Astrocyte (in vitro differentiated cells and primary cell): Measurements from ENCODE around the gene PATJ. TPM values are rescaled to one million over a fixed set of nuclear protein-coding genes. Genes with fewer than 3 reads are reported as not detected.

Experiments used
- DNase-seq: peaks from one replicate; pipeline ENCODE4 v3.0.0-alpha.2; 2010; ENCODE audit warnings: low read depth
- FAIRE-seq: peaks from 2 replicates; lab custom pipeline; 2011; peaks lifted over from hg19 to GRCh38; lab: Jason Lieb, UNC
- H2AFZ ChIP-seq: 2 replicates; pipeline ENCODE4 v1.6.0; 2012; ENCODE audit warnings: low read depth, low read length, inconsistent platforms
- H3K27ac ChIP-seq: 2 replicates; pipeline ENCODE4 v1.5.1; 2011; ENCODE audit warnings: low read depth, low read length, inconsistent platforms
- H3K27me3 ChIP-seq: 2 replicates; pipeline ENCODE4 v1.6.0; 2011; ENCODE audit warnings: low read length, inconsistent platforms; ENCODE audit not compliant: insufficient read depth
- H3K36me3 ChIP-seq: 2 replicates; pipeline ENCODE4 v1.5.1; 2011; ENCODE audit warnings: low read length, inconsistent platforms; ENCODE audit not compliant: insufficient read depth
- H3K4me1 ChIP-seq: 2 replicates; pipeline ENCODE4 v1.5.1; 2011; ENCODE audit warnings: low read length, inconsistent platforms; ENCODE audit not compliant: insufficient read depth
- H3K4me2 ChIP-seq: 2 replicates; pipeline ENCODE4 v1.6.0; 2012; ENCODE audit warnings: low read length, inconsistent platforms
- H3K4me3 ChIP-seq: 2 replicates; pipeline ENCODE4 v1.5.1; 2011; ENCODE audit warnings: low read depth, mild to moderate bottlenecking, low read length, inconsistent platforms; ENCODE audit not compliant: insufficient read depth
- H3K79me2 ChIP-seq: 2 replicates; pipeline ENCODE4 v1.6.0; 2012; ENCODE audit warnings: mild to moderate bottlenecking, low read length, inconsistent platforms; ENCODE audit not compliant: insufficient read depth
- H3K9ac ChIP-seq: 2 replicates; pipeline ENCODE4 v1.6.0; 2012; ENCODE audit warnings: mild to moderate bottlenecking, low read length, inconsistent platforms
- H3K9me3 ChIP-seq: 2 replicates; pipeline ENCODE4 v1.5.1; 2012; ENCODE audit warnings: low read depth, mild to moderate bottlenecking, low read length, inconsistent platforms; ENCODE audit not compliant: insufficient read depth
- H4K20me1 ChIP-seq: 2 replicates; pipeline ENCODE4 v1.6.0; 2012; ENCODE audit warnings: low read length, inconsistent platforms; ENCODE audit not compliant: insufficient read depth
- H3K27ac Mint-ChIP-seq: one replicate; pipeline ENCODE4 v1.8.0; 2021; ENCODE audit warnings: mild to moderate bottlenecking, mixed read lengths; ENCODE audit not compliant: unreplicated experiment
- H3K27me3 Mint-ChIP-seq: one replicate; pipeline ENCODE4 v1.8.0; 2021; ENCODE audit warnings: low read depth, mixed read lengths; ENCODE audit not compliant: unreplicated experiment
- H3K36me3 Mint-ChIP-seq: one replicate; pipeline ENCODE4 v1.8.0; 2021; ENCODE audit warnings: low read depth, mixed read lengths; ENCODE audit not compliant: unreplicated experiment
- H3K4me1 Mint-ChIP-seq: one replicate; pipeline ENCODE4 v1.8.0; 2021; ENCODE audit warnings: low read depth, mixed read lengths; ENCODE audit not compliant: unreplicated experiment
- H3K4me3 Mint-ChIP-seq: one replicate; pipeline ENCODE4 v1.8.0; 2021; ENCODE audit warnings: mild to moderate bottlenecking, moderate library complexity, mixed read lengths; ENCODE audit not compliant: unreplicated experiment
- H3K9me3 Mint-ChIP-seq: one replicate; pipeline ENCODE4 v1.8.0; 2021; ENCODE audit warnings: mild to moderate bottlenecking, mixed read lengths; ENCODE audit not compliant: unreplicated experiment
- EZH2 ChIP-seq: IDR thresholded peaks from 2 replicates; pipeline ENCODE4 v1.6.1; 2012; ENCODE audit warnings: mild to moderate bottlenecking, low read length, inconsistent platforms; ENCODE audit not compliant: insufficient read depth
- total RNA-seq: library from RNA; stranded (reverse); gene quantifications from 2 replicates; pipeline ENCODE4 v1.2.1, GENCODE V29; 2021
- TF ChIP-seq, protein P1 (sequence below): IDR thresholded peaks from 2 replicates; pipeline ENCODE4 v1.5.1; 2011; ENCODE audit warnings: low read depth, mild to moderate bottlenecking, inconsistent platforms, low read length, moderate library complexity; ENCODE audit not compliant: insufficient read depth

Gene PATJ
- total RNA-seq, 1 donor from 2014 or later: 11.0 TPM

DNA sequence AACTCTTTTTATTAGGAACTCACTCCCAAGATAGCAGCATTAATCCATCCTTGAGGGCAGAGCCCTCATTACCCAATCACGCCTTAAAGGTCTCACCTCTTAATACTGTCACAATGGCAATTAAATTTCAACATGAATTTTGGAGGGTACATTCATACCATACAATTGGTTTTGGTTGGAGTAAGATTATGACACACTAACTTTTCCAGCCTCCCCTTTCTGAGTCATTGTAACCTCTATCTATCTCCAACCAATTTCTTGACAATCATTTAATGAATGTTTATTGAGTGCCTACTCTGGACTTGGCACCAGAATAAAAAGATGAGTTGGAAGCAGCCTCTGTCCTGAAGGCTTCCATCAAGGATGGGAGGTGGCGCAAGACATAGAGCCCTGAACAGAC lies 358.2 kb downstream of the PATJ start:
- no peak overlapping the region for H3K4me3 ChIP-seq
- Mint-ChIP-seq H3K27ac (no peak overlapping the region), H3K4me1 (no peaks in the 10 kb centered on the region), H3K9me3 (no peaks in the 10 kb centered on the region), H3K36me3 (no peaks in the 10 kb centered on the region), H3K27me3 (no peaks in the 10 kb centered on the region), H3K4me3 (no peak overlapping the region)
- H3K9ac ChIP-seq: no peak overlapping the region
- H4K20me1 ChIP-seq: no peaks in the 10 kb centered on the region
- TF ChIP-seq, protein P1, sequence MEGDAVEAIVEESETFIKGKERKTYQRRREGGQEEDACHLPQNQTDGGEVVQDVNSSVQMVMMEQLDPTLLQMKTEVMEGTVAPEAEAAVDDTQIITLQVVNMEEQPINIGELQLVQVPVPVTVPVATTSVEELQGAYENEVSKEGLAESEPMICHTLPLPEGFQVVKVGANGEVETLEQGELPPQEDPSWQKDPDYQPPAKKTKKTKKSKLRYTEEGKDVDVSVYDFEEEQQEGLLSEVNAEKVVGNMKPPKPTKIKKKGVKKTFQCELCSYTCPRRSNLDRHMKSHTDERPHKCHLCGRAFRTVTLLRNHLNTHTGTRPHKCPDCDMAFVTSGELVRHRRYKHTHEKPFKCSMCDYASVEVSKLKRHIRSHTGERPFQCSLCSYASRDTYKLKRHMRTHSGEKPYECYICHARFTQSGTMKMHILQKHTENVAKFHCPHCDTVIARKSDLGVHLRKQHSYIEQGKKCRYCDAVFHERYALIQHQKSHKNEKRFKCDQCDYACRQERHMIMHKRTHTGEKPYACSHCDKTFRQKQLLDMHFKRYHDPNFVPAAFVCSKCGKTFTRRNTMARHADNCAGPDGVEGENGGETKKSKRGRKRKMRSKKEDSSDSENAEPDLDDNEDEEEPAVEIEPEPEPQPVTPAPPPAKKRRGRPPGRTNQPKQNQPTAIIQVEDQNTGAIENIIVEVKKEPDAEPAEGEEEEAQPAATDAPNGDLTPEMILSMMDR: no peak
- no peak for TF ChIP-seq EZH2
- H3K27me3 ChIP-seq: no peaks in the 10 kb centered on the region
- no peak overlapping the region for H2AFZ ChIP-seq
- FAIRE-seq (no peak), DNase-seq (no peak)
- H3K4me2 ChIP-seq: no peak overlapping the region
- no peaks in the 10 kb centered on the region for H3K9me3 ChIP-seq
- H3K79me2 ChIP-seq: no peaks in the 10 kb centered on the region
- no peaks in the 10 kb centered on the region for H3K36me3 ChIP-seq
- H3K27ac ChIP-seq: no peak overlapping the region
- no peaks in the 10 kb centered on the region for H3K4me1 ChIP-seq

- Histone ChIP-seq H3K27ac (no peak overlapping the region), H3K9me3 (no peaks in the 10 kb centered on the region), H3K4me1 (no peaks in the 10 kb centered on the region), H3K9ac (no peak overlapping the region), H2AFZ (no peak overlapping the region), H3K27me3 (no peaks in the 10 kb centered on the region), H3K79me2 (no peaks in the 10 kb centered on the region), H3K4me3 (no peak overlapping the region), H4K20me1 (no peaks in the 10 kb centered on the region), H3K36me3 (no peaks in the 10 kb centered on the region), H3K4me2 (no peak overlapping the region)
- Mint-ChIP-seq H3K4me3 (no peak overlapping the region), H3K27ac (no peak overlapping the region), H3K36me3 (no peaks in the 10 kb centered on the region), H3K27me3 (no peaks in the 10 kb centered on the region), H3K9me3 (no peaks in the 10 kb centered on the region), H3K4me1 (no peaks in the 10 kb centered on the region)
- no peak for TF ChIP-seq EZH2
- TF ChIP-seq, protein P1: no peak
- FAIRE-seq (no peak), DNase-seq (no peak)
These were observed 361.6 kb downstream of the PATJ start for GRCh38 chr1:62103846-62104245.

DNA sequence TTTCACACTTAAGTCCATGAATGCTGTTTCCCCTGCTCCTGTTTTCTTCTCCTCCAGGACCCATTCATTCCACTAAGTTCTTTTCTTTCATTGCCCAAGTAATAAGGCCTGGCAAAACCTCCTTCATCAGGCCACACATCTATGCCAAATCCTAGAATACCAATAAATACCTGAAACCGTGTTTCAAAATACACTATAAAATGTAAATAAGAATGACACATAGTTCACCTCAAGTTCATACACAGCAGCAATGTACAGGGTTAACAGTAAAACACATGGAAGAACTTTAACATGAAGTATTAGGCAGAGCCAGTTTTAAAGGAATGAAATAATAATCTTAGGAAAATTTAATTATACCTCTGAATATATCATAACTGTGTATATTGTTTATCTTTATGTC lies 365.6 kb downstream of the PATJ start:
- no peaks in the 10 kb centered on the region for H3K9me3 Mint-ChIP-seq
- no peaks in the 10 kb centered on the region for H3K36me3 Mint-ChIP-seq
- Histone ChIP-seq H2AFZ (no peak overlapping the region), H3K4me3 (no peak overlapping the region), H3K27me3 (no peaks in the 10 kb centered on the region), H3K4me2 (no peak overlapping the region), H4K20me1 (no peaks in the 10 kb centered on the region), H3K27ac (no peak overlapping the region), H3K79me2 (no peaks in the 10 kb centered on the region), H3K9me3 (no peaks in the 10 kb centered on the region), H3K9ac (no peak overlapping the region), H3K36me3 (no peaks in the 10 kb centered on the region), H3K4me1 (no peaks in the 10 kb centered on the region)
- no peak overlapping the region for H3K27ac Mint-ChIP-seq
- H3K4me3 Mint-ChIP-seq: no peak overlapping the region
- TF ChIP-seq EZH2: no peak
- TF ChIP-seq, protein P1: no peak
- DNase-seq (no peak), FAIRE-seq (no peak)
- H3K27me3 Mint-ChIP-seq: no peaks in the 10 kb centered on the region
- H3K4me1 Mint-ChIP-seq: no peaks in the 10 kb centered on the region
